Stimulated activated CD8-positive, alpha-beta memory T cell treated with anti-CD3 and anti-CD28 coated beads, Interleukin-2, amount 100 ng/mL, for 1 hour (primary cell): ENCODE measurements around the gene C20orf144.

Experiments
- DNase-seq, 2 donors: peaks; one replicate each; pipeline ENCODE4 v3.0.0-alpha.2; 2020; ENCODE audit warnings: low read depth in 2 of 2

C20orf144 gene

DNA sequence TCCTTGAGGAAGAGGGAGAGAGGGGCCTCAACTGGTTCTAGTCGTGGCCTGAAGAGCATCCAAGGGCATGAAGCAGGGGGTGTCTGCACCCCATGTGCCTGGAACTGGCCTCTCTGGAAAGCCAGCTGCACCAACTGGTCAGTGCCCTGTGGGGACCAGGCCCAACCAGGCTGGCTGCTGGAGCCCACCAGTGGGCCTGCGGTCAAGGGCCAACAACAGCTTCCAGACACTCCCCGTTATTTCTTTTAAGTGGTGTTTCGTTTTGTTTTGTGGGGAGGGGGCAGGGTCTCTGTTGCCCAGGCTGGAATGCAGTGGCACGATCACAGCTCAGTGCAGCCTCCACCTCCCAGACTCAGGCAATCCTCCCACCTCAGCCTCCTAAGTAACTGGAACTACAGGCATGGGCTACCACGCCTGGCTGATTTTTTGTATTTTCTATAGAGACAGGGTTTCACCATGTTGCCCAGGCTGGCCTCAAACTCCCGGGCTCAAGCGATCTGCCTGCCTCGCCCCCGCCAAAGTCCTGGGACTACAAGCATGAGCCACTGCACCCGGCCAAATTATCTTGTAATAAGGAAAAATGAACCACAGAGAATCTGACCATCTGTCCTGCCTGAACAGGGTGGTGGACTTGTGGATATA is 11.9 kb upstream of the C20orf144 start:
- no peak for DNase-seq

DNA sequence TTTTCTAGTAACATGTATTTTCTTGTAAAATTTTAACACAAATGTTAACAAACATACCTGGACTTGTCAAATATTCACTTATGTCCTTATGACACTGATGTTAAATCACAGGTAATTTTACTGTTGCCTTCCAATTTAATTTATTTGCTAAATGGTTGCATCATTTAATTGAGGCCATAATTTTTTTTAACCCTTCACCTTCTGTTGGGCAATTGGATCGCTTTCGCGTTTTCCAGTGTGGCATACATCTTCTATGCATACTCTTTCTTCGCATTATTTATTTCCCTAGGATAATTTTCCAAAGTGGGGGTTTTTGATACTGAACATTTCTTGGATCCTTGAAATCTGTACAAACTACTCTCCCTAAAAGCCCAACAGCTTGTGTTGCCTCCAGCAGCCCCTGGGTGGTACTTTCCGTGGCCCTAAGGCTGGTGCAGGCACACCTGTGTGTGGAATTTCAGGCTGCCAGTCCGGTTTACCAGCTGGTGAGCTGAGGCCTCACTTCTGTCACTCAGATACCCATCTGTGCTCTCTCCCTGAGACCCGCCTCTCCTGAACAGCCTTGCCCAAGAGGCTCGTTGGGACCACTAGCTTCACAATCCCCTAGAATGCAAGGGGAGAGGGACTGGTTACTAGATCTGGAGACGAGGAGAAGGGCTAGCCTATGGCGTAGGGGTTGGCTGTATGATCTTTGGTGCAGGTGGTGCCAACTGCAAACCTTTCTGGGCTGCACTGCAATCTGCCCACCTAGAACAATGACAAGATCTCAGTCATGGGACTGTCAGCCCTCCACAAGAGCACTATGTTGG is 11.2 kb upstream of the C20orf144 start:
- DNase-seq, result no peak

DNA sequence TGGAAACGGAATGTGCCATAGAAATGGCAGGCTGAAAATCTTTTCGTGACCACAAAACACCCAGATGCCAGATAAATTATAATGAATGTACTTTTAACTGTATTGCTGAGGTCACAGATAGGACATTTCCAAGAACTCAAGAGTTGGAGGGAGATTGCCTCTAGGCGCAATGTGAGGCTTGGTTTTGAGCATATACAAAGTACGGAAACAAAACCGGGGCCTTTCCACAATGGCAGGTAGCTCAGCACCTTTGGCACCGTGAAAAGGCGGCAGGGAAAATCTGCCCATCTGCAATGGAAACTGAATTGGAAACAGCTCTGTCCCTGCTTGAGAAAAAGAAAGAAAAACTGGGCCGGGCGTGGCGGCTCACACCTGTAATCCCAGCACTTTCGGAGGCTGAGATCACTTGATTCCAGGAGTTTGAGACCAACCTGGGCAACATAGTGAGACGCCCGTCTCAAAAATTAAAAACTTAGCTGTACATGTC is 10.5 kb upstream of the C20orf144 start:
- DNase-seq, result no peak

DNA sequence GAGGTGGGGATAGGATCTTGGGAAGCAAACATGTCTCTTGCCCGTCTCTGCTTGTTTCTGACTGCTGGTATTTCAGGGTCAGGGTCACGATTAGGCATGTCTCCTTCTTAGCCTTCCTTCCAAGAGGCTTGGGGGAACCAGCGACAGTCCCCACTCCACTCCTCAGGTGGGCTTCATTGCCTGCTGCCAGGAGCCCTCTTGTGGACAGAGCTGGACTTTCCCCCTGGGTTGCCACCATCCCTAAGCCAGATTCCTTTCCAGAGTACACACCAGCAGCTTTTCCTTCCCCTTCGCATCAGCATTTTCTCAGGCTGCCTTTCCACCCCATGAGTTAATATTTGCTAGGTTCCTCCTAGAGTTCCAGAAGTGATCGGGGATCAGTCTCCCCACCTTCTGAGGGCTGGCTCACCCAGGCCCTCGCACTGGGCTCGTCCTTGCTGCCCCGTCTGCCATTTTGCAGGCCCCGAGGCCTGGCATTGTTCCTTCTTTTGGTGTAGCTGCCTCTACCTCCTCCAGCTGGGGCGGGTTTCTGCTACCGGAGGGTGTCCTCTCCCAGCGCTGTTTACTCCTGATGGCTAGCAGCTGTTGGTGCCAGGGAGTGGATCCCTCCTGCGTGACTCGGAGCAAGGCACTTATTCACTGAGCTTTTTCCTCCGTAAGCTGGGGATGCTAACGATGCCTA is 8.8 kb upstream of the C20orf144 start:
- no peak for DNase-seq

DNA sequence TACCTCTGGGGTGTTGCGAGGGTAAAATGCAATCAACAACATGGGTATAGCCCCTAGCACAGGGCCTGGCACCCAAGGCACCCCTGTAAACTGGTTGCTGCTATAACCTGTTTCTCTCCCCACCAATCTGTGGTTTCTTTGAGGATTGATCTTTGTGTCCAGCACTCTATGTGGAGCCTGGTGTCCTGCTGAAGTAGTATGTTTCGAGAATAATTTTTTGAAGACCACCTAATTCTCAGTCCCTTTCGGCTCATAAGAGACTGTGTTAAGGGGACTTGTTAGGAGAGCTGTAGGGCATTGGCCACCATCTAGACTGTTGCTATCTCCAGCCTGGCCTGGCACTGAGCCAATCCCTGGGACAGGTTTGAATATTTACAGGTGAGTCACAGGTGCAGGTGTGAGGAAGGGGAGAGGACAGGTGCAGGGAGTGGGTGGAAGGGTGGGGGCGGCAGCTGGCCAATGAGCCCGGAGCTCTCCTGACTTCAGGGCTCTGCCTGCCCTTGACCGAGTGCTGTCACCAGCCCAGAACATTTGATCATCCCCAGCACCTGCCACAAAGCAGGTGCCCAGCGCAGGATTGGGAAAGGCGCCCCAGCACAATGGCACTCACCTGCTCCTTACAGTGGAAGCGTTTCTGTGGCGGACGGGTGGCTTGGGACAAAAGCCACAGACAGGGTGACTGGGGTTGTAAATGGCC is 8.1 kb upstream of the C20orf144 start:
- no peak for DNase-seq

DNA sequence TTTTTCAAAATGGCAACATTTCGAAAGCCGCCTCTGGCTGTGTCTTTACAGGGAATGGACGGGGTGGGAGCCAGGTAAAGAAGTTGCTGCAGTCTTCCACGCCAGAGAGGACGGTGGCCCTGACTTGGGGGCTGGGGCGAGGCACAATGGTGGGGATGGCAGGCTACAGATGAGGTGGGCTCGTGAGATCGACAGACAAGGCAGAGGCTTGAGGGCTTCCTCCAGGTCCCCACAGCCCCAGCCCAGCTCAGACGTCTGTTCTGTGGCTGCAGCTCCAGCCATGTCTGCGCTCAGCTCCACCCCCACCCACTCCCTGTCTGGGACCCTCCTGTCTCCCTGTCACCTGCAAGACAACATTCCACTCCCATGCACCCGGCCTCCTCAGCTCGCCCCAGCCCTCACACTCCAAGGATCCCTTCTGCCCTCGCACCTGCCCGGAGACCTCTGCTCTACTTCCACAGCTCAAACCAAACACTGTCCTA is 7.4 kb upstream of the C20orf144 start:
- no peak for DNase-seq

DNA sequence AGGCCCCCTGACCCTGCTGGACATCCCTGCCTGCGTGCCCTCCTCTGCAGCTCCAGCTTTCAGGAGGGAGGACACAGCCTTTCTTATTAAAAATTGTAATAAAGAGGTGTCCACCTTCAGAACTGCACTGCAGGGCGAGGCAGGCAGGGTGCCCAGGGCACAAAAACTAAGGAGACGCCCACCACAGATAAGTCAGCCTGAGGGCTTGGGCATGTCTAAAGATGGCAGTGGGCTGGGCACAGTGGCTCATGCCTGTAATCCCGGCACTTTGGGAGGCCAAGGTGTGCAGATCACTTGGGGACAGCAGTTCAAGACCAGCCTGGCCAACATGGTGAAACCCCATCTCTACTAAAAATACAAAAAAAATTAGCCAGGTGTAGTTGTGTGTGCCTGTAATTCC is 7.0 kb upstream of the C20orf144 start:
- no peak for DNase-seq

DNA sequence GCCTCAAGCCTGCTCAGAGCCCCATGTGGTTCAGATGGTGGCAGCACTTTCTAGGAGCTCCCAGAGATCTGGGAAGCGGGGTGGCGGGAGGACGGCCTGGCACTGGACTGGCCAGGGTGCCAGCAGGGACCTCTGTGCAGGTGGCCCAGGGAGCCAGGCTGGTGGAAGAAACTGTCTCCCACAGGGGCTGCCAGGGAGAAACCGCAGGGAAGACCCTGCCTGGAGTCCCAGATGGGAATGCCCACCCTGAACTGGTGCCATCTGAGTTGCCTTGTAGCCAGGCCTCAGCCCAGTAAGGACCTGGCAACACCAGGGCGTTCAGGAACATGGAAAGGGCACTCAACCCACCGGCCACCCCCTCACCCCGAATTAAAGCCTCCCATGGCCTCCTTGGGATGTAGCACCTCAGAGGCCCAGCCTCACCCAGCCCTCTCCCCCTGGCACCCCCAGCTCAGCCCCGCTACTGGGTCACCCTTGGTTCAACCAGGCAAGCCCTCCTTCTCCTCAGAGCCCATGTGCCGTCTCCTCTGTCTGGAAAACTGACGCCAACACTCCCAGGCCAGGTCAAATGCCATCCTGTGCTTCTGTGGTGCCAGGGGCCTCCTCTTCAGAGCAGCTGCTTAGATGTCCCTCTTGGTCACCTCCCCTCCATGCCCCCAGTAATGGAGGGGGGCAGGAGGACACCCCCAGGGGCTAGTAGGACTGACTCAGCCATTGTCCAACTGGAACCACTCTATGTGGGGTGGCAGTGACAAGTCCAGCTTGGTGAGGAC is 5.9 kb upstream of the C20orf144 start:
- DNase-seq, result no peak

DNA sequence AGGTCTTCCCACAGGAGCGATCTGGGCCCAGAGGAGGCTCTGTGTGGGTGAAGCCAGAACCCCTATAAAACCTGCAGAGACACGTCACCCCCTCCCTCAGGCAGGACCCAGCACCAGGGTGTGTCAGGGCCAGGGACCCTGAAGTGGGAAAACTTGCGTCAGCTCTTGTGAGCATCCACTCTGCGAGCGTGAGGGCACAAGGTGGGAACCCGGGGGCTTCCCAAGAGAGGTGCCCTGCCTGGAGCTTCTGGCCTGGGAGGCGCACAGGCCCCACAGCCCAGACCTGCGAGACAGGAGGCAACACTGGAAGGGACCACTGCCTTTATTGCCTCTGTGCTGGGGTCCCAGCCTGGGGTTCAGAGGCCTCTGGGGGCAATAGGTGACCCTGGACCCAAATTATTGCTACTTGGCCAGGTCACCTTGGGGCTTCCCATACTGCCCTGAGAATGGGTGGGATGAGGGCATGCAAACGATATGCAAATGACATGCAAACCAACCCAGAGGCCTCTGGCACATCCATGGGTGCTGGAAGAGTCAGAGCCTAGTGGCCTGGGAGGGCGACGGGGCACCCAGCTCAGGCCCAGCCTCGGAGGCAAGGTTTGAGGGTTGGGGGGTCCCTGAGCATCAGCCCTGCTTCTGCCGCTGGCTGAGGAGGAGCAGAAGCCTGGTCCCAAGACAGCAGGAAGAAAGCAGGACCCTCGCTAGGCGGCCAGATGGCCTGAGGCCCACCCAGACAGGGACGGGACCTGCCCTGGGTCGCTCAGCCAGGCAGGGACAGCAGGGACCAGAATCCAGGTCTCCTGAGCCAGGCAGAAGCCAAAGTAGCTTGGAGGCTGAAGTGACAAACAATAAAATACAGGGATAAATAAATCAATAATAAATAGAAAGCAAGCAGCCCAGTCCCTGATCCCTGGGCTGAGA is 5.1 kb upstream of the C20orf144 start:
- no peak for DNase-seq

DNA sequence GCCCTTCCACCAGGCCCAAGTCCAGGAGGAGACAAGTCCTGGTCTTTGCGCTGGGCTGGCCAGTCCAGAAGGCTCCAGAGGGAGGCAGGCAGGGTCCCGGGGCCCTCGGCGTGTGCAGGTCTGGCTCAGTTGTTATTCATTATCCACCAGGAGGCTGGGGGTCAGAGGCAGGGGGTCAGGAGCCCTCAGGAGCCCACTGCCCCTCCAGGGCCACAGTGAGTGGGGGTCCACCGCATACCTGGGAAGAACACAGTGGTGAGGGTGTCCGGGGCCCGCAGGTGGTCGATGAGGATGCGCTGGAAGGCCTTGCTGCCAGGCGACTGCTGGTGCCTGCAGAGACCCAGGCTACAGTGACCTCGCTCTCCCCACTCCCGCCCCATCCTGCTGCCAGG is 4.4 kb upstream of the C20orf144 start:
- DNase-seq, result no peak

DNA sequence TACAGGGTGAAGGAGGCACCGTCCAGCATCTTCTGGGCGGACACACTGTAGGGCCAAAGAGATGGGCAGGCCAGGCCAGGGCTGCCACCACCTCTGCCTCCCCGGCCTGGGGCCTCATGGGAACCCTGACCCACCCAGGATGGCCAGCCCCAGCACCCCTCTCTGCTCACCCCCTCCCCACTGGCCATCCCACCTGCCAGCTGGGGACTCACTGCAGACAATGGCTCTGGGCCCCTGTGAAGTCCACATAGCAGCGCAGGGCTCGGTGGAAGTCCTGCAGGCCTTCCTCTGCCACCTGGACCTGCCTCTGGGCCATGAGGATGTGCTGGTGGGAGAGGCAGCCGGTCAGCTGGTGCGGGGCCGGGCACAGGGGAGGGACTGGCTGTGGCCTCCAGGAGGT is 3.6 kb upstream of the C20orf144 start:
- no peak for DNase-seq

DNA sequence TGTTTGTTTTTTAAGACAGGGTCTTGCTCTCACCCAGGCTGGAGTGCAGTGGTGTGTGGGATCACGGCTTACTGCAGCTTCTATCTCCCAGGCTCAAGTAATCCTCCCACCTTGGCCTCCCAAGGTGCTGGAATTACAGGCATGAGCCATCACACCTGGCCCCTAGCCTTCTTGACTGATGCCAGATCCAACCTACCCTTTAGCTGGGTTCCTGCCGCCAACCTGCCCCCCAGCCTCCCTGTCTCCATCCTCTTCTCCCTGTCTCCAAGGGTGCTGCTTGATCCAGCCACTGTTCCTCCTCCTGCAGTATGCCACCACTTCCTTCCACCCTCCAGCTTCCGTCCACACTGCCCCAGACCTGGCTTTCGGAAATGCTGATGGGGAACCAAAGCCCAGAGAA is 3.2 kb upstream of the C20orf144 start:
- no peak for DNase-seq

DNA sequence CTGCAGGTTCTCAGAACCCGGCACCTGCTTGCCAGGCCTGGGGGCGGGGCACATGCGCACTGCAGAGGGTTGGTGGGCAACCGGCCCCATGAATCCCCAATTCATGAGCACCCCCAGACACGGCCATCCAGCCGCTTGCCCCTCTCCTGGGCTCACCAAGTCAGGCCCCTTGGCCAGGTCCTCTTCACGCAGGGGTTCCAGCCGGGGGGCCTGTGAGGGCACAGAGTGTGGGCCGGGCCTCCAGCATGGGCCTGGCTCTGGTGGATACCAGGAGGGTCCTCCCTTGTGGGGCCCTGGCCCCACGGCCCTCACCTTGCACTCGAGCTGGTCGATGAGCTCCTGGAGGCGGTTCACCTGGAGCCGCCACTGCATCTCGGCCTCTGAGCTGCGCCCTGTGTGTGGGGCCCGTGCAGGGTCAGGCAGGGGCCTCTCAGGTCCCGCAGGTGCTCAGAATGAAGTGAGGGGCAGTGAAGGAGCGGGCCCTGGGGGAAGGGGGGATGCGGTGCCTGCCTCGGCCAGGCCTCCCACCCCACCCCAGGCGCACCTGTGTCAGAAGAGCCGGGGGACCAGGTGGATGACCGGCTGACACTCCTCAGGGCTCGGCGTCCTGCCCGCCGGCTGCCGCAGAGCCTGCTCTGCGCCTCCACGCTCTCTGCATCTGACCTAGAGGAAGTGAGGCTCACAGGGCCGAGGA is 2.6 kb upstream of the C20orf144 start:
- no peak for DNase-seq

DNA sequence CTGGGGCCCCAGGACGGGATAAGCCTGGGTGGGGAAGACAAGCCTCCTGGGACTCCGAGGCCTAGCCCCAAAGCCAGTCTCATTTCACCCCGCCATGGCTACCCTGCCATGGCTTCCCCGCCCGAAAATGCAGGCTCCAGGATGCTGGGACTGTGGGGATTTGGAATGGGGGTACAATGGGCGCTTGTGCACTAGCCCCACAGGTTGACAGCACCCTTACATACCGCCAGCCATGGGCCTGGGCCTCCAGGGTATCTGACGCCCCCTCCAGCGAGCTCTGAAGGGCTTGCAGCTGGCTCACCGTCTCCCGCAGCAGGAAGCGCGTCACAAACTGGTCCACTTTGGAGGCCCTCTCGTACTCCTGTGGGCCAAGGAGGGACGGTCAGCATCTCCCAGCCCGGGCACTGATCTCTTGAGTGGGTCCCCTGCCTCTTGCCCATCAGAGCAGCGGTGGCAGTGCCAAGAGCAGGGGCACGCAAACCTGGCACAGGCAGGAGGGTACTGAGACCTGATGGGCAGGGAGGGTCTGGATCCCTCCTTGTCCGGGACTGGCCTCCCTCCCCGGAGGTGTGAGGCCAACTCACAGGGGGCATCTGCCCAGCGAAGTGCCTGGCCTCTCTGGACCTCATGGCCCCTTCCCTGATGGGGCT is 2.0 kb upstream of the C20orf144 start:
- no peak for DNase-seq

DNA sequence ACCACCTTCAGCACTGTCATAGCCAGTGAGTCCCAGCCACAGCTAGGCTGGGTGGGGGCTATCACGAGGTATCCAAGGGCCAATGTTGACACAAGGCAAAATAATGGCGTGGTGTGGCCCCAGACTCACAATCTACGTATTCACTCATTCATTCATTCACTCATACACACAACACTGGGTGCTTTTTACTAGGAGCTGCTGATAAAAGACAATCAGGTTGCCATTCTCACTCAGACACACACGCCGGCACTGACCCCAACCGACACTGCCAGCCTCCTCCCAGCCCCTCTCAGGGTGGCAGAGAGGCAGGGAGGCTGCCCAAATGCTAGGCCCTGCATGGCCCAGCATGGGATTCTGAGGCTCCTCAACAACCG is 1.5 kb upstream of the C20orf144 start:
- no peak for DNase-seq

DNA sequence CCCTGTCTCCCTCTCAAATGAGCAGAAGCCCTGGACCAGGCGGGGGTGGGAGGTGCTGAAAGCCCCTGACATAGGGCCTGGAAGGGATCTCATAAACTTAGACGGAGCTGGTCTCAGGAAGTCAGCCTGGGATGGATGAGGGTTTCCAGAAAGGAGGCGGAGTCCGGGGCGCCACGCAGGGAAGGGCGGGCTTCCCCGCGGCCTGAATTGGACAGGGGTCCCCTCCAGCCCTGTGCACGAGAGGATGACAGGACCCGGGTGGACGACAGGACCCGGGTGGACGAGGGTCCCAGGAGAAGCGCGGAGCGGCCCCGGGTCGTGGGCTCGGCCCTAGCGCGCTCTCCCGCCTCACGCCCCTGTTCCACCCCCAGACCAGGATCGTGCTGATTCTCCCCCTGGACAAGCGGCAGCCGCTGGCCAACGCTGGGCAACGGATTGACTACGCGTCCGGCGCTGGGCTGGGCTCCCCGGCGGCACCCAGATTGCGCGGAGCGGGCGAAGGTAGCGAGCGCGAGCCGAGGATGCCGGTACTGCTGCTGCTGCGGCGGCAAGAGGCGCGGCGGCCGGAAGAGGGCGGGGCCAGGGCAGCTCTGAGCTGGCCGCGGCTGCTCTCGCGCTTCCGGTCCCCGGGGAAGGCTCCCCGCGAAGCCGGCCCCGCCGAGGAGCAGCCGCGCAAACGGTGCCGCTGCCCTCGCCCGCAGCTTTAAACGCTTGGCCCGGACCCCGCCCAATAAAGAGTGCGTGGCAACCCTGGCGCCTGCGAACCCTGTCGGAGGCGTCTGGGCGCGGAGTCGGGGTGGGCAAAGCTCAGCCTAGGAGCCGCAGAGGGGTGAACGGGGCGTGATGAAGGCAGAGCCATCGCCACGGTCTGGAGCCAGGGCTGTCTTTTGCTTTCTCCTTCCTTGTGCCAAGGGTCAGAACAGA is 1.3 kb downstream of the C20orf144 start:
- DNase-seq, result peak; percentile 63 to 67

DNA sequence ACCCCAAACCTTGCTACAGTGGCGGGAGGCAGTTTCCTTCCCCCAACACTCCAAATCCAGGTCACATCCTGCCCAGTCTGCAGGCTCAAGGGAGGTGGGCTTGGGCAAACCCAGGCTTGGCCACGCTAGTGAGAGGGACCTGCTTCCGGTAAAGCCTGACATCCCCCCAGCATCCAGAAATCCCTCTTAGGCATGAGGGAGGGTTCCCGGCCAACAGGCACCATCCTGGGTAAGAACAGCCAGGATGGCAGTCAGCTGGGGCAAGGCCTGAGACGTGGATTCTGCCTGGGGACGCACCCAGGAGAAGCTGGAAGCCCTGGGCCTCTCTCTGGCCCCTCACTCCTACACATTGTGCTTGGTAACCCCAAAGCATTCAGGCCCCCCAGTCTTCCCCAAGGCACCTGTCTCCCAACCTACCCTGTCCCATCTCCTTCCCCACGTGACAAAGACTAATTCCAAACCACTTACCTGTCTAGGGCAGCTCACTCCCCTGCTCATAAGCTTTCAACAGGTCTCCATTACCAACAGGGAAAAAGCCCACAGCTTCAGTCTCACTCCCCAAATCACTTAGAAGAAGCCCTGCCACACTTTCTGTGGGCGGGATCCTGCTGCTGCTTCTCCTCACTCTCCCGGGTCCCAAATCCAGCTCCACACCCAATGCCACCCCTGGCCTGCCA is 2.1 kb downstream of the C20orf144 start:
- DNase-seq, result no peak
